GM18526 (cell line): ENCODE results near the gene KY.

Source experiments
- POLR2A ChIP-seq: IDR thresholded peaks from 3 replicates; pipeline ENCODE4 v1.6.1; 2011; ENCODE audit not compliant: insufficient read length; ENCODE audit errors: extremely low read depth

The KY gene

GRCh38 chr3:134619884-134620445 is 30.9 kb downstream of the KY start:
- TF ChIP-seq POLR2A = no peak

- no peak for TF ChIP-seq POLR2A
Measured at GRCh38 chr3:134619301-134619615, 31.6 kb downstream of the KY start.

DNA sequence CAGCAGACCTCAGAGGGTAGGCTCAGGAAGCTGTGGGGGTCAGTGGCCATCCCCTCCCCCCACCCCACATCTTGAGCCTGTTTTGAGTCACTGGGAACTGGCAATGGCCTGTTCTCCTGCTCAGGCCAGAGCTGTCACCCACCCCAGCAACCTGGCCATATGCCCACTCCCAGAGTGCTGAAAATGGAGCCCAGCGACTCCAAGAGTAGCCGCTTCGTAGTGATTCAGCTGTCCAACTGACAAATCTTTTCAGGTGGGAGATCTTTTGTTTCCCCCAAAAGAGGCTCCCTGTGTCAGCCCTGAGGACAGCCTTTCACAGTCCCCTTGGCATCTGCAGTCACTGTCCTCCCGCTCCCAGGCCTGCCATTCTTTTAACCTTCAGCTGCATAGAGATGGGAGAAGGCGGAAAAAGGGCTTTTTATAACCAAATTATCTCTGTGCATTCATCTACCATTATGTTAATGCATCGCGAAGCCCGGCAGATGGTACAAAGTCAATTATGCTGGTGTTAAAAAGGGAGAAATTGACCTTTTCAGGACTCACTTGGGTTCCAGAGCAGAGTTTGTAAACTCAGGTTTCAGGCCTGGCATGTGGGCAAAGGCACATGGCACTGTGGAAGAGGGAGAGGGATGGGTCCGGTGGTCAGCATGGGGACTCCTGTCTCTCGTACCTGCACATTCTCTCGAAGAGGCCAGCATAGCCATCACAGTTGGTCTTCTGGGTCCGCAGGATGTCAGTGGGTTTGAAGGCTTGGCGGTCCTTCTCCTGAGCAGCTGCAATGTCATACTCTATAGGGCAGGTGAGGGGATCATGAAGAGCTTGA is 32.1 kb downstream of the KY start:
- TF ChIP-seq POLR2A = no peak

- no peak for TF ChIP-seq POLR2A
Measured at GRCh38 chr3:134617608-134618477, 33.0 kb downstream of the KY start.

- TF ChIP-seq POLR2A = no peak
Measured at GRCh38 chr3:134615743-134616142, 35.1 kb downstream of the KY start.

- no peak for TF ChIP-seq POLR2A
Measured at GRCh38 chr3:134614955-134615354, 35.9 kb downstream of the KY start.

DNA sequence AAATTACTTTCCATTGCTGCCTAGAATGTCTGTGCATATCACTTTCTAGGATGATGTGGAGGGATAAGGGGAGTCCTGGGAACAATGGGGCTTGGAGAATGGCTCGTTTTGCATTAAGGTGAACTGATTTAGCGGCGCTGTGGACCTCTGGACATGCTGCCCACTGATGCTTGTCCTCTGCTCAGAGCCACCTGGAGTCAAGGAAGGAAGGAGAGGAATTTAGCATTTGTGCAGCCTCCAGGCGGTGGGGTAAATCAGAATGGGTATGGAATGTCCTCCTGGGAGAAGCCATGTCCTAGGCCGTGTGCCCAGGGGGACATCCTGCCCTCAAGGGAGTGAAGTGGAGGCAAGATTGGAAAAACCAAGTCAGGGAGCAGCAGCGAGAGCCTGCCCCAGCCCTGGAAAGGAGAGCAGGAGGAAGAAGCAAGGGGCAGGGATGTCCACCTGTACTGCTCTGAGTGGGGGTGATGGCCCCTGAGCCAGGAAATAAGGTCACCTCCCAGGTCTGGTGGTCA is 37.8 kb downstream of the KY start:
- no peak for TF ChIP-seq POLR2A

DNA sequence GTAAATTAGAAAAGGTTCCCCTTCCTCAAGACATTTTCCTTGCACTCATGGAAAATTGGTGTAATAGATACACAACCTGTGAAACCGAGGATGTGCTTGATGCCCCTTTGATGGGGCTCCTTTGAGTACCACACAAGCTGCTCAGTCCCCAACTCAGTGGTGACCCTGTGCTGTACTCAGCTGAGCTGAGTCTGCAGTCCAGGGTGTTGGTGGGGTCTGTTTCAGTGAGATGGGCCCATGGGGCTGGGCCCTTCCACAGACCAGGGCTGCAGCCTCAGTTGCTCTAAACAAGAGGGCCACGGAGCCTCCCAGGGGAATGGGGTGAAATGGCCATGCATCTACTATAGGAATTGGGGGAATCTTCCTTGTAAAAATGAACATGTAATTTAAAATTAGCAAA is 39.3 kb downstream of the KY start:
- no peak for TF ChIP-seq POLR2A

DNA sequence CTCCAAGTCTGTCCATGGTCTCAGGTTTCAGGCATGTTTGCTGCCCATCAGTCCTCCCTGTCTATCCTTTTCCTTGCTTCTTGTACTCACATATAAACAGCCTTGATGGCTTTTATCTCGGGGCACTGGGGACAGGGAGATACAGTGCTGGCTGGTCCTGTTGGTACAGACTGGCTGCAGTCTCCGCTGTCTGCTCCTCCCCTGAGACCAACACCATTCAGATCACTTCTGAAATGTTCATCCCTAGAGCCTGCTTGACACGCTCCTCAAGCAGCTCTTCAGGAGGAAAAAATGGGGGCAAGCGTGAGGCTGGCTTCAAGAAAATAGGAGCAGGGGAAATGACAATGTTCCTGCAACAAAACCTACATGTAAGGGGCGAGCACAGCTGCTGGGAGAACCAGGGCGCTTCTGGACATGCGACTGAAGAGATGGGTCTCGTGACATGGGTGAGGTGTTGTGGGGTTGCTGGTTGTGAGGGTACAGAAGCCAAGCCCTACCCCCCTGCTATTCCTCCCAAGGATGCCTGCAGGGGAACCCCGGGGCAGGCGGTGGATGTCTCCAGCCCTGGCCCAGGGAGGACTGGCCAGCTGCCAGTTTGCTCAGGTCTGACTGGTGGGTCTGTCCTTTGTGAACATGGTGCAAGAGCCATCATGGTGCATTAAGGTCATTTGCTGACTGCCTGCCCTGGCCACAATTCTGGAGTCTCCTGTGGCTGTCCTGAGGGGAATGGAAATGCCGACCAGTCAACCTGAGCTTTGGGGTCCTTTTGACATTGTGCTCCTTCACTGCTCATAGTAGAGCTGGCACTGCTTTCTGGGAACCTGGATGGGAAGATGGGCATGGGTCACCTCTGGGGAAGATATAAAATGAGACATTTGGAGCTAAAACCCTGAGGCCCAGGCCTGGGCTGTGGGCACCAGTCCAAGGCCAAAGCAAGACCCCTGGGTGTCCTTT is 40.1 kb downstream of the KY start:
- TF ChIP-seq POLR2A = no peak

DNA sequence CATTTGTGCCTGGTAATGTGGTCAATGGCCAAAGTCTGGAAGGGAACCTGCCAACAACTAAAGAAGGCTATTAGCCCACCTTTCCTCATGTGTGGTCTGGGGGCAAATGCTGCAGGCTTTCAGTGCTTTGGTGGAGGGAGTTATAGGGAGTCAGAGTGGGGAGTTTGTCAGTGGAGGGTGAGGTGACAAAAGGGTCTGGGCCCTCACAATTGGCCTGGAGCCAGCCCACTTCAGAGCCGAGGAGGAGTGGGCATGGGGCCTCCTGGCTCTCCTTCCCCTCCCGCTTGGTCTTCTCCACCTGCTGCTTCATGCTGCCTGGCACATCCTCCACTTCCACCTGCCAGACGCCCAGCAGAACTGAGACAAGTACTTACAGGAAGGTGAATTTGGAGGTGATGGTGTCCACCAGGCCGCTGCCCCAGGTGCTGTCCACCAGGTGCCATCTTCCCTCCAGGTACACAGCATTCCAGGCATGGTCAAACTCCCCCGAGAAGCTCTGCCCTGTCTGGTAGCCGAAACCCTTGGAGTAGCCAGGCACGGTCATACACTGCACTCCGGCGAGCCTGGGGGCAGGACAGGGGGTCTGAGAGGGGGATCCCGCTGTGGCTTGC is 40.9 kb downstream of the KY start:
- TF ChIP-seq POLR2A = no peak

GRCh38 chr3:134608771-134609435 is 41.9 kb downstream of the KY start:
- TF ChIP-seq POLR2A = no peak

GRCh38 chr3:134608023-134608770 is 42.6 kb downstream of the KY start:
- TF ChIP-seq POLR2A = no peak
